Measurements from ENCODE around the gene REPIN1. TPM values are rescaled to one million over a fixed set of nuclear protein-coding genes. Genes with fewer than 3 reads are reported as not detected.

Gene REPIN1
- total and polyA plus RNA-seq, 9 of the 15 experiments (the other 6 are each of a cell fraction or from before 2014, with no cell fraction given) = 8.1 to 283 (median 94.3) TPM

DNA sequence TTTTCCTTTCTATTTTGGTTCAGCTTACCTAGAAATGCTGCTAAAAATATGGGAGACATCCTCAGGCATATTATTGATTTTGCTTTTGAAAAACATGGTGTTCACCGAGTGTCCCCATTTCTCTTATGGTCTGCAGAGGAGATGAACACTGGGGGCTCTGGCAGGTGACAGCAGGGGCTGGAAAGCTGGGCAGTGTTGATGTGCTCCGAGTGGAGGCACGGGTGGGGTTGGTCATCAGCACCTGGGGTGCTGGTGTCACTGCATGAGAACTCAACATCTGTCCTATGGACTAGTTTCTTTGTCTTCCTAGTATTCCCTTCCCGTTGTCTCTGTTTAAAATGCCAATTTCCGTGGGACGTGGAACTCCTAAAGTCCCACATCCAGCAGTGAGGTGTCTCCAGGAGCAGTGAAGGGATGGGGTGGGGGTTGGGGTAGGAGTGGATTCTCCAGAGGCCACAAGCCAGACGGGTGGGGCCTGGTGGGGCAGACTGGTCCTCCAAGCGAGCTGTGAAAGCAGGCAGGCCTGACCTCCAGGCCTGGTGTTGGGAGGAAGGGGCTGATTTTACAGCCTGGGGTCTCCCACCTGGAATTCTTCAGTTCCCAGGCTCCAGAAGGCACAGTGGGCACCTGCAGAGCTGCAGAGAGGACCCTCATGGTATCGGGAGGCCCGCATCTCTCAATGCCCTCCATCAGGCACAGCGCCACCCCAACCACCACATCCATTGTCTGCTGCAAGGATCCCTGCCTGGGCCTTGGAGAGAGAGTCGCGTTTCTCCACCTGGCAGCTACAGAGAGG lies 35.0 kb downstream of the REPIN1 start:
- intact Hi-C loops (cut with micrococcal nuclease) = loop anchor here (2.0 kb wide), 1 partner anchor 25 kb away; the partner anchor contains the start of gene ZNF775
- peaks cover 66 to 86% of the 10 kb centered on the region in 2 experiments for H3K4me1 ChIP-seq (replicated peaks in 1 of 2; ENCODE audit: control insufficient read depth in 2 of 2, insufficient read depth in 2 of 2, low read length in 2 of 2)
- in situ Hi-C loops (cut with MboI) = no loop called here
- H3K9ac ChIP-seq (ENCODE audit: insufficient read depth in 1 of 2, low read depth in 2 of 2, low read length in 2 of 2) = peak overlapping the region; percentile 91 to 94
- DNase-seq (ENCODE audit: extremely low read depth in 1 of 4, low spot score in 3 of 4) (peak in 2 of 4 experiments; percentile 18 to 39), ATAC-seq (no peak), FAIRE-seq (no peak)
- H4K20me1 ChIP-seq (replicated peaks; ENCODE audit: control insufficient read depth, insufficient read depth, low read length) = no peaks in the 10 kb centered on the region
- H3K4me3 ChIP-seq = no peak overlapping the region
- H3K27ac ChIP-seq (ENCODE audit: extremely low read depth, low read depth, low read length) = peak overlapping the region; percentile 95
- no peaks in the 10 kb centered on the region for H3K9me3 ChIP-seq (replicated peaks; ENCODE audit: control insufficient read depth, insufficient read depth, low read depth, low read length)
- POLR2A ChIA-PET = interaction anchor here (0.6 to 3.7 kb wide), 16 partner anchors 10 to 633 kb away, joined by 3 to 20 read pairs (median 4); partner anchors contain the start of gene REPIN1
- CTCF ChIA-PET (ENCODE audit: low intra/inter-chr PET ratio) = no interaction called here
- peaks cover 23% of the 10 kb centered on the region; the same call in 2 of the 3 replicates for H3K79me2 ChIP-seq (ENCODE audit: control insufficient read depth, insufficient read depth, low read length)
- BruUV-seq (replicated peaks) = no TSS peak
- no peaks in the 10 kb centered on the region for H3K27me3 ChIP-seq (ENCODE audit: control insufficient read depth in 2 of 2, insufficient read depth in 2 of 2, low read length in 2 of 2)
- WGBS (ENCODE audit: insufficient coverage, low coverage, missing lambda C conversion rate) = 73% methylated on average over 13 of the region's 13 CpGs
- peak overlapping the region; percentile 93 for H2AFZ ChIP-seq (ENCODE audit: low read depth, low read length)
- peaks cover 13% of the 10 kb centered on the region; the same call in 2 of the 3 replicates for H3K36me3 ChIP-seq (ENCODE audit: control insufficient read depth, insufficient read depth, low read length)
- peak overlapping the region; percentile 82; the same call in 1 of the 2 replicates for H3K4me2 ChIP-seq (ENCODE audit: insufficient read depth, low read length)
- peaks cover 10% of the 10 kb centered on the region for H3K9me1 ChIP-seq (ENCODE audit: control insufficient read depth, insufficient read depth, low read length)
- no peak for TF ChIP-seq ZNF583 (CRISPR knock-in tag; IDR thresholded peaks at IDR 0.05)
- 0 out of 2 replicates have a peak, but pooled peaks have one; percentile 5 for TF ChIP-seq ZBTB17 (CRISPR knock-in tag; IDR thresholded peaks at IDR 0.05)
- TF ChIP-seq, protein P1, sequence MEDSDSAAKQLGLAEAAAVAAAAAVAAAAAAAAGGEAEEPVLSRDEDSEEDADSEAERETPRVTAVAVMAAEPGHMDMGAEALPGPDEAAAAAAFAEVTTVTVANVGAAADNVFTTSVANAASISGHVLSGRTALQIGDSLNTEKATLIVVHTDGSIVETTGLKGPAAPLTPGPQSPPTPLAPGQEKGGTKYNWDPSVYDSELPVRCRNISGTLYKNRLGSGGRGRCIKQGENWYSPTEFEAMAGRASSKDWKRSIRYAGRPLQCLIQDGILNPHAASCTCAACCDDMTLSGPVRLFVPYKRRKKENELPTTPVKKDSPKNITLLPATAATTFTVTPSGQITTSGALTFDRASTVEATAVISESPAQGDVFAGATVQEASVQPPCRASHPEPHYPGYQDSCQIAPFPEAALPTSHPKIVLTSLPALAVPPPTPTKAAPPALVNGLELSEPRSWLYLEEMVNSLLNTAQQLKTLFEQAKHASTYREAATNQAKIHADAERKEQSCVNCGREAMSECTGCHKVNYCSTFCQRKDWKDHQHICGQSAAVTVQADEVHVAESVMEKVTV (CRISPR knock-in tag; IDR thresholded peaks at IDR 0.05) = no peak
- no peak for TF ChIP-seq GATAD2B (IDR thresholded peaks at IDR 0.05; ENCODE audit: borderline replicate concordance)
- no peak for TF ChIP-seq TOE1 (IDR thresholded peaks at IDR 0.05; ENCODE audit: borderline replicate concordance)
- no peak for TF ChIP-seq TOE1 (CRISPR knock-in tag; IDR thresholded peaks at IDR 0.05; ENCODE audit: borderline replicate concordance, low read depth)
- TF ChIP-seq, protein P2, sequence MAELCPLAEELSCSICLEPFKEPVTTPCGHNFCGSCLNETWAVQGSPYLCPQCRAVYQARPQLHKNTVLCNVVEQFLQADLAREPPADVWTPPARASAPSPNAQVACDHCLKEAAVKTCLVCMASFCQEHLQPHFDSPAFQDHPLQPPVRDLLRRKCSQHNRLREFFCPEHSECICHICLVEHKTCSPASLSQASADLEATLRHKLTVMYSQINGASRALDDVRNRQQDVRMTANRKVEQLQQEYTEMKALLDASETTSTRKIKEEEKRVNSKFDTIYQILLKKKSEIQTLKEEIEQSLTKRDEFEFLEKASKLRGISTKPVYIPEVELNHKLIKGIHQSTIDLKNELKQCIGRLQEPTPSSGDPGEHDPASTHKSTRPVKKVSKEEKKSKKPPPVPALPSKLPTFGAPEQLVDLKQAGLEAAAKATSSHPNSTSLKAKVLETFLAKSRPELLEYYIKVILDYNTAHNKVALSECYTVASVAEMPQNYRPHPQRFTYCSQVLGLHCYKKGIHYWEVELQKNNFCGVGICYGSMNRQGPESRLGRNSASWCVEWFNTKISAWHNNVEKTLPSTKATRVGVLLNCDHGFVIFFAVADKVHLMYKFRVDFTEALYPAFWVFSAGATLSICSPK (IDR thresholded peaks at IDR 0.05; ENCODE audit: borderline replicate concordance) = no peak
- peak; percentile 20; the same call in 1 of the 2 replicates for TF ChIP-seq STAG1 (CRISPR knock-in tag; IDR thresholded peaks at IDR 0.05; ENCODE audit: borderline replicate concordance)
- TF ChIP-seq SMC3 (conservative IDR thresholded peaks at IDR 0.05; ENCODE audit: insufficient read depth, low read depth, low read length) = no peak
- TF ChIP-seq FOXK1 (CRISPR knock-in tag; IDR thresholded peaks at IDR 0.05; ENCODE audit: borderline replicate concordance) = no peak
- no peak for TF ChIP-seq ZBED1 (IDR thresholded peaks at IDR 0.05)
- peak; percentile 74; the same call in 1 of the 2 replicates for TF ChIP-seq CAMTA2 (CRISPR knock-in tag; conservative IDR thresholded peaks at IDR 0.05)
- no peak for TF ChIP-seq CREB1 (IDR thresholded peaks at IDR 0.05)
- 0 out of 2 replicates have a peak, but pooled peaks have one; percentile 12 for TF ChIP-seq CREB1 (CRISPR knock-in tag; IDR thresholded peaks at IDR 0.05)
- no peak for TF ChIP-seq ZSCAN29 (IDR thresholded peaks at IDR 0.05)
- no peak for TF ChIP-seq ZNF436 (CRISPR knock-in tag; IDR thresholded peaks at IDR 0.05)
- no peak for TF ChIP-seq CHD1 (IDR thresholded peaks at IDR 0.05; ENCODE audit: low read length)
- no peak for TF ChIP-seq ERF (CRISPR knock-in tag; IDR thresholded peaks at IDR 0.05)
- TF ChIP-seq, protein P3, sequence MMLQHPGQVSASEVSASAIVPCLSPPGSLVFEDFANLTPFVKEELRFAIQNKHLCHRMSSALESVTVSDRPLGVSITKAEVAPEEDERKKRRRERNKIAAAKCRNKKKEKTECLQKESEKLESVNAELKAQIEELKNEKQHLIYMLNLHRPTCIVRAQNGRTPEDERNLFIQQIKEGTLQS (IDR thresholded peaks at IDR 0.05) = no peak
- TF ChIP-seq, protein P3 (CRISPR knock-in tag; conservative IDR thresholded peaks at IDR 0.05) = no peak

Data from K562 (cell line).